Dedifferentiated amniotic fluid mesenchymal stem cell (primary cell): ENCODE results near the gene CLCN7.

Experiments used
- DNase-seq: peaks from one replicate; pipeline ENCODE4 v3.0.0-alpha.2; 2016; ENCODE audit errors: extremely low spot score

CLCN7 gene

GRCh38 chr16:1474796-1475551 lies at the start of gene CLCN7:
Gene CLCN7 (minus strand): TSS chr16:1475028. CDS start chr16:1474974, 54 bp downstream.
- DNase-seq = peak; percentile 56

GRCh38 chr16:1524366-1524765 lies 49.5 kb upstream of the CLCN7 start:
- DNase-seq = no peak

- no peak for DNase-seq
Observed at GRCh38 chr16:1523581-1524245, 48.9 kb upstream of the CLCN7 start.

- DNase-seq = no peak
Observed at GRCh38 chr16:1520461-1520860, 45.6 kb upstream of the CLCN7 start.

- no peak for DNase-seq
Observed at GRCh38 chr16:1519831-1520230, 45.0 kb upstream of the CLCN7 start.

- no peak for DNase-seq
Observed at GRCh38 chr16:1518626-1519135, 43.9 kb upstream of the CLCN7 start.

GRCh38 chr16:1514507-1514906 lies 39.7 kb upstream of the CLCN7 start:
- no peak for DNase-seq

- no peak for DNase-seq
Observed at GRCh38 chr16:1512774-1513173, 37.9 kb upstream of the CLCN7 start.

- DNase-seq = no peak
Observed at GRCh38 chr16:1511662-1512569, 37.1 kb upstream of the CLCN7 start.

GRCh38 chr16:1510941-1511351 lies 36.1 kb upstream of the CLCN7 start:
- DNase-seq = no peak

GRCh38 chr16:1510272-1510671 lies 35.4 kb upstream of the CLCN7 start:
- no peak for DNase-seq

GRCh38 chr16:1509307-1510221 lies 34.7 kb upstream of the CLCN7 start:
- no peak for DNase-seq

GRCh38 chr16:1508494-1509187 lies 33.8 kb upstream of the CLCN7 start:
- no peak for DNase-seq

- DNase-seq = no peak
Observed at GRCh38 chr16:1506494-1507213, 31.8 kb upstream of the CLCN7 start.

- DNase-seq = no peak
Observed at GRCh38 chr16:1505912-1506311, 31.1 kb upstream of the CLCN7 start.

GRCh38 chr16:1505073-1505844 lies 30.4 kb upstream of the CLCN7 start:
- DNase-seq = no peak

GRCh38 chr16:1503110-1503955 lies 28.5 kb upstream of the CLCN7 start:
- DNase-seq = no peak
